Right ventricle myocardium inferior (tissue), 1 donor: ENCODE measurements around the gene TAOK3. TPM values are rescaled to one million over a fixed set of nuclear protein-coding genes. Genes with fewer than 3 reads are reported as not detected.

Source experiments
- total RNA-seq: library from RNA; stranded (reverse); fragmentation: NEBNext Ultra II Directional; extraction: Animal tissue kit (Norgen Biotek cat#: 25700); gene quantifications from one replicate; pipeline ENCODE4 v1.2.1, GENCODE V29; 2021
- donor health status: DM: no; HTN: yes; CAD: no; lungs with severe emphysema.

The TAOK3 gene
- total RNA-seq, 1 donor from 2014 or later = 20.3 TPM

Other genes with a start within 250 kb of the TAOK3 start
- 459 TPM for gene PEBP1, start 236.8 kb downstream of the TAOK3 start, total RNA-seq
- 18.4 TPM for gene SUDS3, start 3.6 kb upstream of the TAOK3 start, total RNA-seq